Cerebellar nuclear complex (tissue), 1 donor: ENCODE measurements around the gene TGM4.

Experiments used
- DNase-seq, 2 experiments: peaks; one replicate each; lab custom pipeline; 2025; lab: John Stamatoyannopoulos, UW

The TGM4 gene

GRCh38 chr3:44954962-44955361 is 80.6 kb downstream of the TGM4 start:
- DNase-seq = no peak

- no peak for DNase-seq
Observed at GRCh38 chr3:44955917-44956316, 81.5 kb downstream of the TGM4 start.

DNA sequence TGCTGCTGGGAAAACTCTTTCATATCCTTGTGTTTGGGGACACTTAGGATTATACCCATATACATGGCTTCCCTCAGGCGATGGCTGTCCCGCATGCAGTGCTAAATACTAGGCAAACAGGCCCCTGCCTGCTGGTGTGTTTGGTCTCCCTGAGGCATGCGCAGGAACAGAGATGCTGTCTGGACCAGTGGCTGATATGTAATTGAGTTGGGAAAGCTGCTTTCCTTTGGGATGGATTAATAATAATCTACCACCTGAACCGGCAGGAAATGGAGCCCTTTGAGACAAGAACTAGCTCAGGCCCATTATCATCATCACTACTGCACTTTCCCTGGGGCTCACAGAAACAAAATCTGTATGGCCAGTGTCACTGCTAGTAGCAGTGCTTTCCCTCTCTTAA is 83.6 kb downstream of the TGM4 start:
- no peak for DNase-seq

DNA sequence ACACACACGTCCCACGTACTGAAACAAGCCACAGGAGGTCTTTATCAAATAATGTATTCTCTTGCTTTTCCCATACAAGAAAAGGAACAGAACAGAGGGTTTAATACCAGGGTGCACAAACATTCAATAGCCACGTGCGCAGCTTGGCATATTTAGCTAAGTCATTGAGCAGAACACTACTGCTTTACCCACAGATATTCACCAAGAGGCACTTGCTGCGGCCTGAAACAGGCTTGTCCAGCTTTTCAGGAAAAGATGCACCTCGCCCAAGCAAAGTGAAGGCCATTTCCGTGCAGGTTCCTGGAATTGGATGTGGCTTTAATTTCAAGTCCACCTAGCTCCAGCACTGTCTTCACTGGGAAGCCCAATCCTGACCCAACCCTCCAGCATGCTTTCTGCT is 84.0 kb downstream of the TGM4 start:
- no peak for DNase-seq

- DNase-seq = no peak
Observed at GRCh38 chr3:44960387-44961026, 86.1 kb downstream of the TGM4 start.

- DNase-seq = no peak
Observed at GRCh38 chr3:44961888-44962287, 87.5 kb downstream of the TGM4 start.

GRCh38 chr3:44962621-44963393 is 88.4 kb downstream of the TGM4 start:
- DNase-seq = no peak

DNA sequence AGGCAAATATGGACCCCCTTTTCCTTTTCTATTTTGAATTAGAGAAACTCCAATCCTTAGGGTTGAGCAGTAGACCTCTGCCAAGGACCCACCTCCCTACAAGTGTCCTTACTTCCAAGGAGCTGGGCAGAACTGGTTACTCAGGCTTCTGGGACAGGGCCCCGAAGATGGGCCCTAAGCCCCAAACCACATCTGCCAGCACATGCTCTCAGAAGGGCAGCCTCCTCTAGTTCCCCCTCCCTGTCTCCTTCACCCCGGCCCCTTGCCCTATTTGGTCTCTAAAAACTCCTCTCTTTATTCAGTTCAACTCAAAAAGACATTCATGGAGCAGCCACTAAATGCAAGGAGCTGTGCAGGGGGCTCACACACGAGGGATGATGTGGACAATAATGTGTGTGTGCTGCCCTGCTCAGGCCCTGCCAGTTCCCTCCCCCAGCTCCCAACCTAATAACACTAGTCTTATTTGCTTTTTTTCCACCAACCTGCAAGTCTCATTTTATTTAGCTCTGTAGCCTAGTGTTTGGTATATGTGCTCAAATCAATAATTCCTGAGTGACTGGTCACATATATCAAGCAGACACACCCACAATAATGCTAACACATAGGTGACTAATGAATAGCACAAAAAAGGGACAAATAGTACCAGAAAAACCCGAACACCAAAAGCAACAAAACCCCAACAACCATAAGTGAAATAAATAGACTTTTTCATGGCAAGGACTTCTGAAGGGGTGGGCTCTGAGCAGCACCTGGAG is 89.3 kb downstream of the TGM4 start:
- no peak for DNase-seq
